MM.1S (cell line): ENCODE data around the gene BHLHE41.

Experiments used
- DNase-seq: peaks from one replicate; pipeline ENCODE4 v3.0.0-alpha.2; 2015
- H2AFZ ChIP-seq: fragments of 300-600 bp; sonication (generic); 2 replicates; pipeline ENCODE4 v1.6.0; 2016; ENCODE audit warnings: antibody characterized with exemption, low read length
- H3F3A ChIP-seq: fragments of 300-600 bp; sonication (generic); 2 replicates; pipeline ENCODE4 v1.6.1; 2016; ENCODE audit warnings: mild to moderate bottlenecking, antibody characterized with exemption, low read length, moderate library complexity, mixed read lengths; ENCODE audit not compliant: insufficient read depth
- H3K27ac ChIP-seq: fragments of 300-600 bp; sonication (generic); 2 replicates; pipeline ENCODE4 v1.5.1; 2016; ENCODE audit warnings: mild to moderate bottlenecking, low read length
- H3K27me3 ChIP-seq: fragments of 300-600 bp; sonication (generic); replicated peaks from 2 replicates; pipeline ENCODE4 v1.6.0; 2016; ENCODE audit warnings: low read length; ENCODE audit not compliant: insufficient read depth
- H3K36me3 ChIP-seq: fragments of 300-600 bp; sonication (generic); replicated peaks from 2 replicates; pipeline ENCODE4 v1.6.1; 2016; ENCODE audit warnings: mild to moderate bottlenecking, low read length, mixed read lengths; ENCODE audit not compliant: insufficient read depth
- H3K4me1 ChIP-seq: fragments of 300-600 bp; sonication (generic); 2 replicates; pipeline ENCODE4 v1.6.1; 2016; ENCODE audit warnings: low read length, mixed read lengths
- H3K4me2 ChIP-seq: fragments of 300-600 bp; sonication (generic); 2 replicates; pipeline ENCODE4 v1.6.0; 2016; ENCODE audit warnings: low read depth, low read length
- H3K4me3 ChIP-seq: fragments of 300-600 bp; sonication (generic); 2 replicates; pipeline ENCODE4 v1.5.1; 2016; ENCODE audit warnings: low read length, mixed read lengths
- H3K79me2 ChIP-seq: fragments of 300-600 bp; sonication (generic); 2 replicates; pipeline ENCODE4 v1.6.1; 2016; ENCODE audit warnings: mixed run types, low read length, mixed read lengths
- H3K9ac ChIP-seq: fragments of 300-600 bp; sonication (generic); 2 replicates; pipeline ENCODE4 v1.6.1; 2016; ENCODE audit warnings: low read length, mixed read lengths
- H3K9me2 ChIP-seq: fragments of 300-600 bp; sonication (generic); replicated peaks from 2 replicates; pipeline ENCODE4 v1.6.1; 2016; ENCODE audit warnings: mild to moderate bottlenecking, low read length, mixed read lengths; ENCODE audit not compliant: insufficient read depth
- H3K9me3 ChIP-seq: fragments of 300-600 bp; sonication (generic); replicated peaks from 2 replicates; pipeline ENCODE4 v1.6.1; 2016; ENCODE audit warnings: mild to moderate bottlenecking, low read length, mixed read lengths; ENCODE audit not compliant: insufficient read depth
- H4K20me1 ChIP-seq: fragments of 300-600 bp; sonication (generic); 2 replicates; pipeline ENCODE4 v1.6.1; 2016; ENCODE audit warnings: mild to moderate bottlenecking, low read length, moderate library complexity, mixed read lengths; ENCODE audit not compliant: insufficient read depth
- CTCF ChIP-seq: fragments of 300-600 bp; sonication (generic); IDR thresholded peaks from 2 replicates; pipeline ENCODE4 v1.5.1; 2016; ENCODE audit warnings: antibody characterized with exemption, low read length, mixed read lengths
- EZH2 ChIP-seq: fragments of 300-600 bp; sonication (generic); optimal IDR thresholded peaks from 2 replicates; pipeline ENCODE3; 2017; ENCODE audit warnings: low read depth, mild to moderate bottlenecking, antibody characterized with exemption, low read length, mixed read lengths
- EZH2phosphoT487 ChIP-seq: fragments of 300-600 bp; sonication (generic); IDR thresholded peaks from 2 replicates; pipeline ENCODE4 v1.6.1; 2018; ENCODE audit warnings: antibody characterized with exemption, low read length

BHLHE41 gene

GRCh38 chr12:26131936-26132335 is 7.1 kb upstream of the BHLHE41 start:
- Histone ChIP-seq H2AFZ (no peak overlapping the region), H3K27me3 (no peaks in the 10 kb centered on the region), H3K4me3 (no peak overlapping the region), H3K79me2 (no peaks in the 10 kb centered on the region), H3K9ac (no peak overlapping the region), H3K9me3 (no peaks in the 10 kb centered on the region), H3K36me3 (no peaks in the 10 kb centered on the region), H4K20me1 (no peaks in the 10 kb centered on the region), H3K4me1 (peaks cover 21% of the 10 kb centered on the region), H3K27ac (no peak overlapping the region), H3K4me2 (no peak overlapping the region), H3F3A (peaks cover 4% of the 10 kb centered on the region), H3K9me2 (no peaks in the 10 kb centered on the region)
- TF ChIP-seq EZH2 (no peak), CTCF (no peak), EZH2phosphoT487 (no peak)
- DNase-seq, result no peak

GRCh38 chr12:26130728-26131127 is 5.9 kb upstream of the BHLHE41 start:
- no peaks in the 10 kb centered on the region for H3K27me3 ChIP-seq

GRCh38 chr12:26128168-26128567 is 3.3 kb upstream of the BHLHE41 start:
- peaks cover 35% of the 10 kb centered on the region for H3F3A ChIP-seq

More at GRCh38 chr12:26130728-26131127, 5.9 kb upstream of the BHLHE41 start:
- no peaks in the 10 kb centered on the region for H3K9me2 ChIP-seq
- H3K4me1 ChIP-seq, result peaks cover 18% of the 10 kb centered on the region
- no peak for DNase-seq
- H3K9me3 ChIP-seq, result no peaks in the 10 kb centered on the region
- no peaks in the 10 kb centered on the region for H3K36me3 ChIP-seq
- no peak overlapping the region for H2AFZ ChIP-seq
- no peaks in the 10 kb centered on the region for H4K20me1 ChIP-seq
- H3K79me2 ChIP-seq, result no peaks in the 10 kb centered on the region
- no peak overlapping the region for H3K4me2 ChIP-seq
- H3F3A ChIP-seq, result peaks cover 16% of the 10 kb centered on the region
- H3K27ac ChIP-seq, result no peak overlapping the region
- TF ChIP-seq CTCF (no peak), EZH2phosphoT487 (no peak), EZH2 (no peak)
- H3K4me3 ChIP-seq, result no peak overlapping the region
- no peak overlapping the region for H3K9ac ChIP-seq

More at GRCh38 chr12:26128168-26128567, 3.3 kb upstream of the BHLHE41 start:
- H3K36me3 ChIP-seq, result no peaks in the 10 kb centered on the region
- no peak overlapping the region for H3K4me2 ChIP-seq
- H3K4me3 ChIP-seq, result no peak overlapping the region
- peaks cover 7% of the 10 kb centered on the region for H3K4me1 ChIP-seq
- no peak overlapping the region for H3K9ac ChIP-seq
- DNase-seq, result no peak
- no peaks in the 10 kb centered on the region for H4K20me1 ChIP-seq
- H3K27ac ChIP-seq, result no peak overlapping the region
- no peak overlapping the region for H2AFZ ChIP-seq
- TF ChIP-seq CTCF (no peak), EZH2 (no peak), EZH2phosphoT487 (no peak)
- no peaks in the 10 kb centered on the region for H3K9me3 ChIP-seq
- no peaks in the 10 kb centered on the region for H3K27me3 ChIP-seq
- H3K9me2 ChIP-seq, result no peaks in the 10 kb centered on the region
- peaks cover 16% of the 10 kb centered on the region for H3K79me2 ChIP-seq
